Measurements from ENCODE around the gene CXCL12. TPM values are rescaled to one million over a fixed set of nuclear protein-coding genes. Genes with fewer than 3 reads are reported as not detected.

Gene CXCL12
- total RNA-seq, 1 donor from 2014 or later = 23.7 TPM

DNA sequence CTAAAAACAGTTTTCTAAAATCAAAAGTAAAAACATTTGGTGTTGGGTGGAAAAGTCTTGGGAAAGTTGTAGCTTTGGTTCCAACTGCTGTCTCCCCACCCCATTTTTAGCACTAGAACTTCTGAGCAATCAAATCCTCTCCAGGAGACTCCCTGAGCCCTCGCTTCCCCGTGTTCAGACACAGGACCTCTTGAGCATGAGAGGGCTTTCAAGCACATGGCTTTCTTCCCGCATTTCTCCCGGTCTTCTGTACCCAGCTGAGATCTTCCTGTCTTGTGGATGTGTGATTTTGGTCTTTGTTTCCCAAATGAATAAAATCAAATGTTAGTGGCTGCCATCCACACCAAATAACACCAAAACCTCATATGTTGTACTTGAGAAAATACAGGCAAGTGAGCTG is 5.0 kb downstream of the CXCL12 start:
- FAIRE-seq = no peak
- Histone ChIP-seq H3K27me3 (ENCODE audit: insufficient read depth, low read length) (no peaks in the 10 kb centered on the region), H3K36me3 (ENCODE audit: insufficient read depth, low read length) (peaks cover 6% of the 10 kb centered on the region), H3K9ac (ENCODE audit: low read length) (no peak overlapping the region), H3K4me1 (ENCODE audit: insufficient read depth, low read length) (peaks cover 11% of the 10 kb centered on the region), H2AFZ (ENCODE audit: low read depth, low read length) (no peak overlapping the region), H4K20me1 (ENCODE audit: insufficient read depth, low read length) (peaks cover 65% of the 10 kb centered on the region), H3K4me3 (ENCODE audit: insufficient read depth, low read depth, low read length) (no peak overlapping the region), H3K79me2 (ENCODE audit: insufficient read depth, low read length) (peaks cover 36% of the 10 kb centered on the region), H3K9me3 (ENCODE audit: insufficient read depth, low read depth, low read length) (no peaks in the 10 kb centered on the region), H3K4me2 (ENCODE audit: low read length) (no peak overlapping the region), H3K27ac (ENCODE audit: low read depth, low read length) (no peak overlapping the region)
- Mint-ChIP-seq H3K36me3 (ENCODE audit: low read depth, unreplicated experiment) (peaks cover 8% of the 10 kb centered on the region), H3K4me1 (ENCODE audit: low read depth, unreplicated experiment) (peaks cover 3% of the 10 kb centered on the region), H3K27ac (ENCODE audit: unreplicated experiment) (no peak overlapping the region), H3K4me3 (ENCODE audit: unreplicated experiment) (no peak overlapping the region), H3K27me3 (ENCODE audit: low read depth, unreplicated experiment) (peaks cover 59% of the 10 kb centered on the region), H3K9me3 (ENCODE audit: unreplicated experiment) (no peaks in the 10 kb centered on the region)
- no peak for TF ChIP-seq EZH2 (IDR thresholded peaks at IDR 0.05; ENCODE audit: insufficient read depth, low read length)
- TF ChIP-seq, protein P1, sequence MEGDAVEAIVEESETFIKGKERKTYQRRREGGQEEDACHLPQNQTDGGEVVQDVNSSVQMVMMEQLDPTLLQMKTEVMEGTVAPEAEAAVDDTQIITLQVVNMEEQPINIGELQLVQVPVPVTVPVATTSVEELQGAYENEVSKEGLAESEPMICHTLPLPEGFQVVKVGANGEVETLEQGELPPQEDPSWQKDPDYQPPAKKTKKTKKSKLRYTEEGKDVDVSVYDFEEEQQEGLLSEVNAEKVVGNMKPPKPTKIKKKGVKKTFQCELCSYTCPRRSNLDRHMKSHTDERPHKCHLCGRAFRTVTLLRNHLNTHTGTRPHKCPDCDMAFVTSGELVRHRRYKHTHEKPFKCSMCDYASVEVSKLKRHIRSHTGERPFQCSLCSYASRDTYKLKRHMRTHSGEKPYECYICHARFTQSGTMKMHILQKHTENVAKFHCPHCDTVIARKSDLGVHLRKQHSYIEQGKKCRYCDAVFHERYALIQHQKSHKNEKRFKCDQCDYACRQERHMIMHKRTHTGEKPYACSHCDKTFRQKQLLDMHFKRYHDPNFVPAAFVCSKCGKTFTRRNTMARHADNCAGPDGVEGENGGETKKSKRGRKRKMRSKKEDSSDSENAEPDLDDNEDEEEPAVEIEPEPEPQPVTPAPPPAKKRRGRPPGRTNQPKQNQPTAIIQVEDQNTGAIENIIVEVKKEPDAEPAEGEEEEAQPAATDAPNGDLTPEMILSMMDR (IDR thresholded peaks at IDR 0.05; ENCODE audit: insufficient read depth, low read depth, low read length) = no peak
- no peak for DNase-seq (ENCODE audit: low read depth)

DNA sequence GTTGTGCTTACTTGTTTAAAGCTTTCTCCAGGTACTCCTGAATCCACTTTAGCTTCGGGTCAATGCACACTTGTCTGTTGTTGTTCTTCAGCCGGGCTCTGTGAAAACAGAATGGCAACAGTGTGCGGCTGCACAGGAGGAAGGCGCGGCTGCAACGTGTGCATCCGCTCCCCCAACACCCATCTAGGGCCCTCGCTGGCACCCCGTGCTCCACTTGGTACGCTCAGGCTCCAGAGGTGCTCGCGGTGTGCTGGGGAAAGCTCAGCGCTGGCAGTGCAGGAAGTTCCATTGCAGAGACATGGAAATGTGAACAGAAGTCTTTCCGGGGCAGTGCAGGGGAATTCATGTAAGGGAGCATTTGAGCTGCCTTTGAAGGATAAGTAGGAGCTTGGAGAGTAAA is 6.3 kb downstream of the CXCL12 start:
- Mint-ChIP-seq H3K36me3 (ENCODE audit: low read depth, unreplicated experiment) (peaks cover 8% of the 10 kb centered on the region), H3K4me3 (ENCODE audit: unreplicated experiment) (no peak overlapping the region), H3K27me3 (ENCODE audit: low read depth, unreplicated experiment) (peaks cover 60% of the 10 kb centered on the region), H3K4me1 (ENCODE audit: low read depth, unreplicated experiment) (peaks cover 2% of the 10 kb centered on the region), H3K27ac (ENCODE audit: unreplicated experiment) (no peak overlapping the region), H3K9me3 (ENCODE audit: unreplicated experiment) (no peaks in the 10 kb centered on the region)
- FAIRE-seq = no peak
- H3K4me1 ChIP-seq (ENCODE audit: insufficient read depth, low read length) = peaks cover 2% of the 10 kb centered on the region
- no peaks in the 10 kb centered on the region for H3K9me3 ChIP-seq (ENCODE audit: insufficient read depth, low read depth, low read length)
- H4K20me1 ChIP-seq (ENCODE audit: insufficient read depth, low read length) = peaks cover 61% of the 10 kb centered on the region
- no peaks in the 10 kb centered on the region for H3K27me3 ChIP-seq (ENCODE audit: insufficient read depth, low read length)
- peaks cover 24% of the 10 kb centered on the region for H3K79me2 ChIP-seq (ENCODE audit: insufficient read depth, low read length)
- no peak overlapping the region for H3K27ac ChIP-seq (ENCODE audit: low read depth, low read length)
- peaks cover 6% of the 10 kb centered on the region for H3K36me3 ChIP-seq (ENCODE audit: insufficient read depth, low read length)
- no peak overlapping the region for H2AFZ ChIP-seq (ENCODE audit: low read depth, low read length)
- H3K4me2 ChIP-seq (ENCODE audit: low read length) = no peak overlapping the region
- TF ChIP-seq, protein P1 (IDR thresholded peaks at IDR 0.05; ENCODE audit: insufficient read depth, low read depth, low read length) = no peak
- no peak for TF ChIP-seq EZH2 (IDR thresholded peaks at IDR 0.05; ENCODE audit: insufficient read depth, low read length)
- no peak for DNase-seq (ENCODE audit: low read depth)
- no peak overlapping the region for H3K4me3 ChIP-seq (ENCODE audit: insufficient read depth, low read depth, low read length)
- H3K9ac ChIP-seq (ENCODE audit: low read length) = no peak overlapping the region

DNA sequence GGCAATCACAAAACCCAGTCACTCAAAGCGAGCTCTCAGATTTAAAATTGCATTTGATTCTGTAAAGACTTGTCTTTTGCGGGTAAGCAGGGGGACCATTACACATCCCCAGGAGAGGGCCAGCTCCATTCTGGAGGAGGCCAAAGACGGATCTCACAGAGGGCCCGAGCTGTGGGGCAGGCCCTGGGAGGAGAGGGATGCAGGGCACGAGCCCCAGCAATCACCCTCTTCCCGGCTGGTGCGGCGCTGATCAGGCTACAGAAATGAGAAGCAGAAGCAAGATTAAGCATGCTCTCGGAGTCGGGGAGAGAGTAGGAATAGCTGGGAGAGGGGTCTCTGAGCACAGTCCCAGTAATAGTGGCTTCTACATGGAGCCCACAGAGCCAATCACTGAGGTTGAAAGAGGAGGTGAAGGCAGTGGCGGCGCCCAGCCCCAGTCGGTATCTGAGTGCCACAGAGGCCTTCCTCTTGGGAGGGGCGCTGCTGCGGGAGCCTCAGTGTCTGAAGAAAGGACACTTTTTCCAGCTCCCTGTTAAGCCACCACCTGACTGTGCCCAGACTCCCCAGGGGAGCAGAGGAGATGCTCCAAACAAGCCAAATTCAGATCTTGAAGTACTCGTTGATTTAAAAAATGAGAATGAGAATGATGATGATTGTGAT is 7.1 kb downstream of the CXCL12 start:
- H3K9me3 ChIP-seq (ENCODE audit: insufficient read depth, low read depth, low read length) = no peaks in the 10 kb centered on the region
- no peak overlapping the region for H3K27ac ChIP-seq (ENCODE audit: low read depth, low read length)
- TF ChIP-seq, protein P1 (IDR thresholded peaks at IDR 0.05; ENCODE audit: insufficient read depth, low read depth, low read length) = no peak
- DNase-seq (ENCODE audit: low read depth) (no peak), FAIRE-seq (no peak)
- Mint-ChIP-seq H3K36me3 (ENCODE audit: low read depth, unreplicated experiment) (peaks cover 10% of the 10 kb centered on the region), H3K27ac (ENCODE audit: unreplicated experiment) (no peak overlapping the region), H3K9me3 (ENCODE audit: unreplicated experiment) (no peaks in the 10 kb centered on the region), H3K4me3 (ENCODE audit: unreplicated experiment) (no peak overlapping the region), H3K27me3 (ENCODE audit: low read depth, unreplicated experiment) (peaks cover 54% of the 10 kb centered on the region), H3K4me1 (ENCODE audit: low read depth, unreplicated experiment) (no peaks in the 10 kb centered on the region)
- H3K9ac ChIP-seq (ENCODE audit: low read length) = no peak overlapping the region
- peaks cover 16% of the 10 kb centered on the region for H3K79me2 ChIP-seq (ENCODE audit: insufficient read depth, low read length)
- peaks cover 53% of the 10 kb centered on the region for H4K20me1 ChIP-seq (ENCODE audit: insufficient read depth, low read length)
- no peaks in the 10 kb centered on the region for H3K27me3 ChIP-seq (ENCODE audit: insufficient read depth, low read length)
- no peak overlapping the region for H3K4me3 ChIP-seq (ENCODE audit: insufficient read depth, low read depth, low read length)
- H3K4me1 ChIP-seq (ENCODE audit: insufficient read depth, low read length) = no peaks in the 10 kb centered on the region
- H3K4me2 ChIP-seq (ENCODE audit: low read length) = no peak overlapping the region
- peaks cover 6% of the 10 kb centered on the region for H3K36me3 ChIP-seq (ENCODE audit: insufficient read depth, low read length)
- no peak overlapping the region for H2AFZ ChIP-seq (ENCODE audit: low read depth, low read length)
